HG03565 (cell line): ENCODE results near the gene NOS1AP.

Source experiments
- ATAC-seq: cut with Tn5 transposase; IDR thresholded peaks from one replicate; pipeline ENCODE4 v1.9.1; 2021; ENCODE audit warnings: mild to moderate bottlenecking, moderate library complexity; ENCODE audit not compliant: unreplicated experiment

NOS1AP gene

GRCh38 chr1:162240577-162240976 lies 171.1 kb downstream of the NOS1AP start:
- no peak for ATAC-seq

GRCh38 chr1:162242804-162243203 lies 173.3 kb downstream of the NOS1AP start:
- ATAC-seq = no peak

- no peak for ATAC-seq
Measured at GRCh38 chr1:162248854-162249535, 179.5 kb downstream of the NOS1AP start.

DNA sequence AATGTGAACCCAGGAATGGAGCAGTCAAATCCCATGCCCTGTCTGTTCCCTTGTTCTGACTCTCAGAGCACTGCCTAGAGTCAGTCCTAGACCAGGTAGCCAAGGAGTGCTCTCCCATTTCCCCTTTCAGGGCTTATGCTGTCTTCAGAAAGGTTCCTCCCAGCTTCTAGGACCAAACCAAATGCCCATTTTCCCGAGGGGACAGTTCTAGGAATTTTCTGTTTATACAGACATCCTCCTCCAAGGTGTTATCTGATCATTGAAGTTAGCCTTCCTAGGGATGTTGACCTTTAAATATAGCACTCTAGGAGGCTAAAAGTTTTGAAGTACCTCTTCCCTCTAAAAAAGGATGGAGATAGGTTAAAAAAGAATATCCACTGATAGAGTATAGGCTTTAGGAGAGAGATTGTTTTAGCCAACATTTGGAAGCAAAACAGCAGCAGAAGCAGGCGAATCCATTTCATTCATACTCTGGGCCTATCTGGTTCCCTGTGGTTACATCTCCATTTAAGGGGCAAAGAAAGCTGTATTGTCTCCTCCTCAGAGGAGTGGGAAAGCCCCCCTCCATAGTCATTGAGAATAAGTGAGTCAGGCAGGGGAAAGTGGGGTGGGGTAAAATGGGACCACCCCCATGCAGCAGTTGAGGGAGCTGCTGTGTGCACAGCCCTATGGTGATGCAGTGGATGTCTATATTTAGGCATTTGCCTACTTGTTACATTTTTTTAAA lies 180.7 kb downstream of the NOS1AP start:
- no peak for ATAC-seq

DNA sequence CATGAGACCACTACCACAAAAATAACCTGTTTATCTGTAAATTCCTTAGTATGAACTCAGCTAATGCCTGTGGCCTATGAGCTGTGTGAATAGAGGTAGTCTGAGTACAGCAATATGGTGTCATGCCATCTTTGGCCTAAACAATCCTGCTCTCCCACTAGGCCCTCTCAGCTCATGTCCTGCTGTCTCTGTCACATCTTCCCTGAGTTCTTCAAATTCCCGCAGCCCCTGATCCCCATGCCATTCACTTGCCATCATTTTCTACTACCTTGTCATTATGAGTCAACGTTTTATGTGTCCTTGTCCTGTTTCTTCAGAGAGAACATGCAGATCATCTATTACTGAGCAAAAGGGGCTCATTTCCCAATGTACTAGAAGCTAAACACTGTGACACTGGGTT lies 181.6 kb downstream of the NOS1AP start:
- no peak for ATAC-seq

DNA sequence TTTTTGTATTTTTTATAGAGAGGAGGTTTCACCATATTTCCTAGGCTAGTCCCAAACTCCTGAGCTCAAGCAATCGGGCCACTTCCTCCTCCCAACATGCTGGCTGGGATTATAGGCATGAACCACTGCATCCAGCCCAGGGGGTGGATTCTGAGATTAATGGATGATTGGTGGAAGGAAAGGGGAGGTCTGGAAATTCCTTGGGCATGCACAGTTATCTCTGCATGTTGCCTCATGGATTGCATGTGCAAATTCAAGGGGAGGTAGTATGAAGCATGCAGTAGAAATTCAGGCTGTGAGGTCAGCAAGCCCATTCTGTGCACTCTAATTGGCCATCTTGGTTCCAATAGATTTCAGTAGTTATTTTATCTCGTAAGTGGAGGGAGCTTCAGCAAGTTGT lies 182.7 kb downstream of the NOS1AP start:
- ATAC-seq = no peak

- no peak for ATAC-seq
Measured at GRCh38 chr1:162253790-162254189, 184.3 kb downstream of the NOS1AP start.

DNA sequence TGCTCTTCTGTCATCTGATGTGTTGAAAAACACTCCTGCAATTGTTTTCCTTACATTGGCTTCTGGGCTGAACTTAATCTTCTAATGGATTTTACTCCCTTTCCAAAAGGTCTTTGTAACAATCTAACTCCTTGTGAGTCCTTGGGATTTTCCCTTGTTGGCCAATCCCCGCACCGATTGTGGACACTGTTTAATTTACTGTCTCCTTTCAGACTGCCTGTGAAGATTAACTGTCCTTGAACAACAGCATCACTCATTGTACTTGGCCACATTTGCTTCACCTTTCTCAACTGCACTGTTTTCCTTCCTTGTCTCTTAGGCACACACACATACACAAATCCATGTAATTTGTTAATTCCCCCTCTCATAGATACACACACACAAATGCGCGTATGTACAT lies 186.8 kb downstream of the NOS1AP start:
- no peak for ATAC-seq

DNA sequence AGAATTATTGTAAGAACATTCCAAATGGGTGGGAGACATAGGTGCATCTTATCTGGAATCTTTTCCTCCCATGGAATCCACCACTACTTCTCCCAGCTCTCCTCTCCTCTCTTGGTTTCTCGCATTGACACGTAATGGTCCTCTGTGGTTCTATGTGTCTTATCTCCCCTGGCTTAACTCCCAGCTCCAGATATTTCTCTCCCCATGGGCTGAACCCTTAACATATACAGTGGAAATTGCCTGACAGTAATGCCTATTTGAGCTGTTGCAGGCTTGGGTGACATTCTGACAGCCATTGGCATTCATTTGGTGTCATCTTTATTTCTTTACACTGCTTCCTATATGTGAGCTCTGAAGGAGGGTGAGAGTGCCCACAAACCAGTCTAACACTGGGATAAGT lies 188.9 kb downstream of the NOS1AP start:
- ATAC-seq = no peak

GRCh38 chr1:162259894-162260455 lies 190.5 kb downstream of the NOS1AP start:
- ATAC-seq = no peak

- no peak for ATAC-seq
Measured at GRCh38 chr1:162264108-162264507, 194.6 kb downstream of the NOS1AP start.

DNA sequence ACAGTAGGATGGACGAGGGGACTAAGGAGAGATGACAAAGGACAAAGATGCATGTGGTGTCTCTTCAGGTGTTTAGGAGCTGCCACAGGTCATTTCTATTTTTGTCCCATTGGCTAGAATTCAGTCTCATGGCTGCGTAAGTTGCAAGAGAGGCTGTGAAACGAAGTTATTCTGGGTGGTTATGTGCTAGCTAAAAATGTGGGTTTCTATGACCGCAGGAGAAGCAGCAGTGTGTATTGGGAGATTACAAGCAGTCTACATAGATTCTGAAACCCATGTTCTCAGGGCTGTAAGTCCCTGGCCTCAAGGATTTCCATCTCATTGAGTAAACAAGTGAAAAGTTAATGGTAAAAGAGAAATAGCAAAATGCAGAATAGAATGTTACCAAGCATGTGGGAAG lies 196.5 kb downstream of the NOS1AP start:
- ATAC-seq = no peak

DNA sequence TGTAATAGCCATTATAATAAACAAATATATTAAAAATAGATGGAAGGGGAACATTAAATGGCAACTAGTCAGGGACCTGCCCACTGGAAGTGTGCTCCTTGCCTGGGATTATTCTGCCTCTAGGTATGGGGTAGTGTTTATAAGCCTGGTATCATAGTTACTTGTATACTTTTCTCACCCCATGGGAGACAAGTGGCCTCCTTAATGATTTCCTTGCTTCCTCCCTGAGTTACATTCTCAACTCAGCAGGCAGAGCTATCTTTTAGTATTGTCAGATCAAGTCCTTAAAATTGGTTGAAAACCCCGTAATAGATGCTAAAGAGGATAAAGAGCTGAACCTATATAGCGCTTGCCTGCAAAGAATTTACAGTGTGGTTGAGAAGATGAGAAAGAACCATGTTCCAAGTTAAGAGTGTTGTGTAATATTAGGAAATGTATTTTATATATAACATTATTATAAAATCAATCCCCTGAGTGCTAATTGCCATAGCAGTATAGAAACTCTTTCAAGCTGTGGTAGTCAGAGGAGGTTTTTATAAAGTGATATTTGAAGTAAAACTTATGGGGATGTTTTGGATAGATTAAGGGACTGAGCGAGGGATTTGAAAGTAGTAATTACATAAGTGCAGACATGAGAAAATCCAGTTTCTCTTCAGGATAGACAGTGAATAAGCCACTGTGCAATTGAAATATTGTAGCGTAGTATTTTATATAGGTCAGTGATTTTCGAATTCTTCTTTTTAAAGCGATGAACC lies 200.7 kb downstream of the NOS1AP start:
- no peak for ATAC-seq

- no peak for ATAC-seq
Measured at GRCh38 chr1:162271972-162272371, 202.5 kb downstream of the NOS1AP start.

DNA sequence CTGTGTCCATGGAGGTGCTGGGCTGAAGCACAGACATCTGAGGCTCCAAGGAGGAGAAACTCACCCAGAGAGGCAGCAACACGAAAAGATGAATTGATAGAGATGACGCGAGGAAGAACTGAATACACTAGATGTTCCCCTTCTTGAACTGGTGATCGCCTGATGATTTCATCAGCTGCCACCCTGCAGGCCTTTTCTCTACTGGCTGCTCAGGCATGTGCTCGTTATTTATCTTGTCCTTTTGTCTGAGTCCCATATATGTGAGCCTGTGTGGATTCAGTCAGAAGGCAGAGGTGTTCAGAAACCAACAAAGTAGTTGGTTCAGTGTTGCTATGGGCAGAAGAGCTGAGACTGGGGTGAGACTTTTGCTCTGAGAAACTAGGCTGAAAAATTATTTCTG lies 202.9 kb downstream of the NOS1AP start:
- ATAC-seq = no peak

GRCh38 chr1:162275622-162276175 lies 206.2 kb downstream of the NOS1AP start:
- ATAC-seq = no peak

DNA sequence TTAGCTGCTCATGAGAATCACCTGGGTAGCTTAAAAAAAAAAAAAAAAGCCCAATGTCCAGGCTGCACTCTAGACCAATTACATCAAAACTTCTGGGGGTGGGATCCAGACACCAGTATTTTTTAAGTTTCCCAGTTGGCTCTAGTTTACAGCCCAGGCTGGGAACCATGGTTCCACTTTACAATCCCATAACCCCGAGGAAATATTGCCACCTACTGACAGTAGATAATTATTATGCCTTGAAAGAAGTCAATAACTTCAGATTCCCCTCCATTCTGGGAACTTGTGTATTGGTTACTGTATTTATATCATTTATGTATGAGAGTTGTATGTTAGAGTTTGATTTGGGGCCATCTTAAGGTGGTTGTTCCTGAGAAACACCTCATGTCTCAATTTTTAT lies 207.0 kb downstream of the NOS1AP start:
- ATAC-seq = no peak

DNA sequence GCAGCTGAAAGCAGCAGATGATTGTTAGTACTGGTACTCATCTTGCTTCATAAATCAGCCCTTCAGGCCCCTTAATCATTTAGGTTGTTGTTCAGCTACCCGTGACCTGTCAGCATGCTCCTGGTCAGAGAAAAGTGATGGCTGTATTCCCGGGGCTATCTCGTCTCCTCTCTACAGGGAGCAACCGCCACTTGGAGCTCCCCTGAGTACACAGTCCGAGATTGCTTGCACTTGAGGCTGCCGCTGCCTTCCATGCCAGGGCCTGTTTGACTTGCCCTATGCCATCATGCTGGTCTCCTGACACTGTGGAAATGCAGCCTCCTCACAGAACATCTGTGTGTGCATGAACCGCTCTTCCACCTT lies 209.6 kb downstream of the NOS1AP start:
- no peak for ATAC-seq

GRCh38 chr1:162281426-162281825 lies 211.9 kb downstream of the NOS1AP start:
- ATAC-seq = no peak

DNA sequence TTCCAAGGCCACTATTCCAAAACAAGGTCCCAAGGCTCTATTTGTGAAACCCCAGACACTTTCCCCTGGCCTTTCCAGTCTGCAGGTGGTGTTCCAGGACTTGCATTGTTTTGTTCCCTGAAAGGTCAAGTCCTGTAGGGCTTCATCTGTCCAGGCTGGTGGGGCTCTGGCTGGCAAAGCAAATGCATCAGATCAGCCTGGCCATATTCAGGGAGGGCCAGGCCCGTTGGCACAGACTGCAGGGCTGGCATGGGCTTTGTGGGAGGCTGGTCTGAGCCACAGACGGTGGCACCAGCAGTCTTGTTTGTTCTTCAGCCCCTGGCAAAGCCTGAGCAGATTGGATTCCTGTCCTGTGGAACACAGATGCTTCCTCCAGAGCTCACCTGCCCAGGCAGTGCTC lies 214.2 kb downstream of the NOS1AP start:
- no peak for ATAC-seq

- no peak for ATAC-seq
Measured at GRCh38 chr1:162284206-162284955, 214.9 kb downstream of the NOS1AP start.
